ENCODE measurements around the gene DDIT3.

DDIT3 gene, protein sequence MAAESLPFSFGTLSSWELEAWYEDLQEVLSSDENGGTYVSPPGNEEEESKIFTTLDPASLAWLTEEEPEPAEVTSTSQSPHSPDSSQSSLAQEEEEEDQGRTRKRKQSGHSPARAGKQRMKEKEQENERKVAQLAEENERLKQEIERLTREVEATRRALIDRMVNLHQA

DNA sequence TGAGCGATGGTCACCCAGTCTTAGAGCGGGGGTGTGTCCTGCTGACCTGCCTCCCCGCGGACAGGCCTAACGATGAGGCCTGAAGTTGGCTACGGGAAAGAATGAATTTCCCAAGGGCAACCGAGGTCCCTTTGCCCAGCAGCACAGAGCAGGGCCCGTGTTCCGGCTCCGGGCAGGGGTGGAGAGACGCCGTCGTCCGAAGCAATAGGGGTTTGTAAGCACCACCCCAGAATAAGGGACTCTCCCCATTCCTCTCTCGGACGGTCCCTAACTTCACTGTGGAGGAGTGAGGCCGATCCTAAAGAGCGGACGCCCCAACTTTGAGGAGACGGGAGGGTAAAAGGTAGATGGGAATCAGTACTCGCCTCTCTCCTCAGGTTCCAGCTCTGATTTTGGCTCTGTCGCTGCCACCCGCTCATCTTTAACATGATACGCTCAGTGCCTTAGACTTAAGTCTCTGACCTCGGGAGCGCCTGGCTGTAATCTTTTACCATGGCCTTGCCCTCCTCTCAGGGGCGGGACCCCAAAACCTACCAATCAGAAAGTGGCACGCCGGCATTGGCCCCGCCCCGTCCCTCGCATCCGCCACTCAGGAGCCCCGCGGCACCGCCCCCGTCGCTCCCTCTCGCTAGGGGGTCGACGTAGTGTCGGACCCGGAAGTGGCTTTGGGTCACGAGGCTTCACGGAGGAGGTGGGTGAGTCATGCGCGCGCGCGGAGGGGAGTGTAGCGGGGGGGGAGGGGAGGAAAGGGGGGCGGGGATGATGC is at the start of gene DDIT3:
TSS of gene DDIT3 (minus strand) at position 462 of the 766 bp plus-strand sequence. CDS start 3,108 bp downstream, outside the sequence.
- peak; percentile 99 for DNase-seq

DNA sequence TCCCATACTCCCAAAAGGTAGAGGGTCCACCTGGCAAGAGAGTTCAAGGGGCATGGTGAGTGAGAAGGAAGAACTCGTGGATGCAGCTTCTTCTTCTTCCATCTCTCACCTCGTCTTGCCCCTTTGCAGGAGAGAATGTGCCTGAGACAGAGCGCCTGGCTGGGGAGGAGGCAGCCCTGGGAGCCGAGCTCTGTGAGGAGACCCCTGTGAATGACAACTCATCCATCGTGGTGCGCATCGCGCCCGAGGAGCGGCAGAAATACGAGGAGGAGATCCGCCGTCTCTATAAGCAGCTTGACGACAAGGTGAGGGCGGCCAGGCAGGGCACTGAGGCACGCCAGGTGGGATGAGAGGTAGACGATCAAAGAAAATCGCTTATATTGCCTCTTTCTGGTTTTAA is 49.5 kb upstream of the DDIT3 start:
- DNase-seq = no peak

DNA sequence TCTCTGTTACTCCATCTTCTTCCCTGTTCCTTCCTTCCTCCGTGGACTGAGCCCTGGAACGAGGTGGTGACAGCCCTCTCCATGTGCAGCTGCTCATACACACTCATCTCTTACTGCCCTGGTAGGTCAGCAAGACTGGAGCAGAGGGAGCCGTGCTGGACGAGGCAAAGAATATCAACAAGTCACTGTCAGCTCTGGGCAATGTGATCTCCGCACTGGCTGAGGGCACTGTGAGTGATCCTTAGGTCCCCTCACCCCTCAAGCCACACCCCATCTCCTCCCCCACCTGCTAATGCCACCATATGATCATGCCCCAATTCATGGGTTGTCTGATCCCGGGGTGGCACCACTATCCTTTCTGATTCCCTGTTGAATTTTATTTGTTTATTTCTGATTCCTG is 48.5 kb upstream of the DDIT3 start:
- DNase-seq = no peak

DNA sequence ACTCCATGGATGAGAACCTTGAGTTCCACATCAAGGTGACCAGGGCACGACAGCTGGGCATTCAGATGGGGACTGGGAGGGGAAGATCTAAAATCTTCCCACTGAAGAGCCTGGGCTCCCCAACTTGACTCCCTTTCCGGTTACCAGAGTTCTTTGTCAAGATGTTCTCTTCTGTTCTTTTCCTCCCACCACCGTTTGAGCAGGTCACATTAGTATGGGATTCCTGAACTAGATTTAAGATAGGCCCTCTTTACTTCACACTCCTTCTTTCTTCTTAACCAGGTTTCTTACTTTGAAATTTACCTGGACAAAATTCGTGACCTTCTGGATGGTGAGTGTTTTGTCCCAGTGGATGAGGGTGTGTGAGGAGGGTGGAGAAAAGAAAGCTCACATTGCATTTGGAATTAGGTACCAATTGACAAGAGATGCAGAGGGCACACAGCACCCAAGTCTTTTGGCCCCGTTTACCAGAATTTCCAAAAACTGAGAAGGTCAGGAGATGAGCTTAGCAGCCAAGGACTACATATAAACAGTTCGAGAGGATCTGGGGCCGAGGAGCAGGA is 43.9 kb upstream of the DDIT3 start:
- DNase-seq = no peak

DNA sequence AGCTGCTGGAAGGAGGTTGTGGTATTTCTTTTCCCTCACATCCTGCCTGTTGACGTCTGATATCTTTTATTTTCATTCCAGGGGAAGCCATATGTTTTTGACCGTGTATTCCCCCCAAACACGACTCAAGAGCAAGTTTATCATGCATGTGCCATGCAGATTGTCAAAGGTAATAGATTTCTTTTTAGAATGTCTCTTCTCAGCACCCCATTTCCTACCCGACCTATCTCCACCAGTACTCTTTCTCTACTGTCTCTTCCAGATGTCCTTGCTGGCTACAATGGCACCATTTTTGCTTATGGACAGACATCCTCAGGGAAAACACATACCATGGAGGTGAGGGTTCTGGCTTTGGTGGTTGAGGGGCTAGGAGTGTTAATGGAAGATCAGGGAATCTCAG is 43.0 kb upstream of the DDIT3 start:
- DNase-seq = no peak

DNA sequence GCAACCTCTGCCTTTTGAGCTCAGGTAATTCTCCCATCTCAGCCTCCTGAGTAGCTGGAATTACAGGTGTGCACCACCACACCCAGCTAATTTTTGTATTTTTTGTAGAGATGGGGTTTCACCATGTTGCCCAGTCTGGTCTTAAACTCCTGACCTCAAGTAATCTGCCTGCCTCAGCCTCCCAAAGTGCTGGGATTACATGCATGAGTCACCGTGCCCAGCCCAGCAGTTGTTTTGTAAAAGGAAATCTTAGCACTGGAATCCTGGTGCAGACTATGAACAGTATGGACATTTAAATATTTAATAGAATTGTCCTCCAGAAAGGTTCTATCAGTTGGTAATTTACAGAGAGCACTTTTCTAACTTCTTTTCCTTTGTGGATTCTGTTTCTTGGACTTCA is 40.8 kb upstream of the DDIT3 start:
- peak; percentile 13 for DNase-seq

DNA sequence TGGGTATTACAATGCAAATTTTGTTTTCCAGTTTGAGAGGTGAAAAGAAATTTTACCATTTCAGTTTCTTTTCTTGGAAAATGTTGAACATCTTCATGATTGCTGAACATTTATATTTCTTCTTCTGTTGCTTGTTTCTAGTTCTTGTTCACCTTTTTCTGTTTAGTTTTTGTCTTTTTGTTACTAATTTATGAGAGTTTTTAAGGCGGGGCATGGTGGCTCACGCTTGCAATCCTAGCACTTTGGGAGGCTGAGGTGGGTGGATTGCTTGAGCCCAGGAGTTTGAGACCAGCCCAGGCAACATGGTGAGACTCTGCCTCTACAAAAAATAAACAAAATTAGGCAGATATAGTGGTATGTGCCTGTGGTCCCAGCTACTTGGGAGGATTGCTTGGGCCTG is 40.2 kb upstream of the DDIT3 start:
- DNase-seq = no peak

DNA sequence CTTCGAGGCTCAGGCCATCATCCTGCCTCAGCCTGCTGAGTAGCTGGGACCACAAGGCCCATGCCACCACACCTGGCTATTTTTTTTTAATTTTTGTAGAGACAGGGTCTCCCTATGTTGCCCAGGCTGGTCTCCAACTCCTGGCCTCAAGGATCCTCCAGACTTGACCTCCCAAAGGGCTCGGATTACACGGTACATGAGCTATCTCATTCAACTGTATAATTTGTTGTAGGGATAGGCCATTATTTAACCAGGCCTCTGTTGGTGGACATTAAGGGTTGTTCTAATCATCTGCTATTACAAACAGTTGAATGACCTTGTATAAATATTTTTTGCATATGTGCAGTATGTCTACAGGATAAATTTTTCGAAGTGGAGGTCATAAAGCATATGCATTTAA is 38.5 kb upstream of the DDIT3 start:
- DNase-seq = no peak

DNA sequence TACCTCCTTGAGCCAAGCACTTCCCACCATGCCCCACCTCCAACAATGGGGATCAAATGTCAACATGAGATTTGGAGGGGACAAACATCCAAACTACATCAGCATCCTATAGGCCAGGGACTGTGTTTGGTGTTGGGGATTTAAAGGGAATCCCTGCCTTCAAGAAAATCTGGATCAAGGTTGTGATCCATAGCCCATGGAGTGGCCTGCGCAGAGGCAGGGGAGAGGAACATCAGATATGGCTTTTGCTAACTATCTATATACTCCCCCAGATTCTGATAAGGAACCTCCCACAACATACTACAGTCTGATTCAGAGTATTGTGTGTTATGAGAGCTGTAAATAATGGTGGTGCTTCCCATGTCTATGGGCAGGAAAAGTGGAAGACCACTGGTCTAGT is 34.6 kb upstream of the DDIT3 start:
- DNase-seq = no peak

DNA sequence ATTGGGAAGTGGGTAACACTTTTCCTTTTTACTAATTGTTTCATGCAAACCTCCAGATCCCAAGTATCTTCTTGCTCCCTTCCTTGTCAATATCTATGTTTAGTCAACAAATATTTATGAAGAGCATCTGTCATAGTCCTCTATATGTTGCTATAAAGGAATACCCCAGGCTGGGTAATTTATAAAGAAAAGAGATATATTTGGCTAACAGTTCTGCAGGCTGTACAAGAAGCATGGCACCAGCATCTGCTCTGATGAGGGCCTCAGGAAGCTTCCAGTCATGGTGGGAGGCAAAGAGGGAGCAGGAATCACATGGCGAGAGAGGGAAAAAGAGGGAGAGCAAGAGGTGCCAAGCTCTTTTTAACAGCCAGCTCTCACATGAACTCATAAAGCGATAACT is 34.1 kb upstream of the DDIT3 start:
- no peak for DNase-seq

DNA sequence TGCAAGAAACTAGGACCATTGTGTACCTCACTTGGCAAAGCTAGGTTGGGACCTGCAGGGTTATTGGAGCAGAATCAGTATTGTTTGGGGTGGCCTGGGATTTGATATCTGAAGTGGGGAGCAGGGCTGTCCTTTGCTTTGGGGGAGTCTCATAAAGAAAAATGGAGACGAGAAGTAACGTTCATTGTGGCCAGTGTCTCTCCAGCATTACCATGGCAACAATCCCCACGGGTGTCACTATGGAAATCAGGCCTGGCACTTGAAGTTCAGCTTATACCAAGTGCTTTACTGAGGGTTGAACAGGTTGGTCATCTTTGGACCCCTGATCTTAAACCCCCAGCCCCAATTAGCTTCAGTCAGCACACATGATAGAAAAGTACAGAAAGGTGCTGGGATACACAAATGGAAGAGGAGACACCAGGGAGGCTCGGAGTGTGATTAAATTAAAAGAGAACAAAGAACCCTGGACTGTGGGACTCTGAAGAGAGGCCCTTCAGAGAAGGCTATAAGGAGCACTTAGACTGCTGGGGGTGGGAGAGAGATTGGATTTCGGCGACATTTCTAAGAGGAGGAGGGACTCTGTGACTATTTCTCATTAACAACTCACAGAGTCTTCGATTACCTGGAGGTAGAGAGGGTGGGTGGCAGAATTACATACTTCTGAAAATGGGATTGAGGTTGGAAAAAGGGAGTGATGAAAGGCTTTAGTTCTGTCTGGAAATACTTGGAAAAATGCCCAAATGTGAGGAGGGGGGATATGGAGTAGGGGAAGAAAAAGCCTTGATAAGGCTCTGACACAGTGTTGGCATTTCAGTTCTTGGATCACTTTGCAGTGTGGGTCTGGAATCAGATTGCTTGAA is 33.3 kb upstream of the DDIT3 start:
- DNase-seq = no peak

DNA sequence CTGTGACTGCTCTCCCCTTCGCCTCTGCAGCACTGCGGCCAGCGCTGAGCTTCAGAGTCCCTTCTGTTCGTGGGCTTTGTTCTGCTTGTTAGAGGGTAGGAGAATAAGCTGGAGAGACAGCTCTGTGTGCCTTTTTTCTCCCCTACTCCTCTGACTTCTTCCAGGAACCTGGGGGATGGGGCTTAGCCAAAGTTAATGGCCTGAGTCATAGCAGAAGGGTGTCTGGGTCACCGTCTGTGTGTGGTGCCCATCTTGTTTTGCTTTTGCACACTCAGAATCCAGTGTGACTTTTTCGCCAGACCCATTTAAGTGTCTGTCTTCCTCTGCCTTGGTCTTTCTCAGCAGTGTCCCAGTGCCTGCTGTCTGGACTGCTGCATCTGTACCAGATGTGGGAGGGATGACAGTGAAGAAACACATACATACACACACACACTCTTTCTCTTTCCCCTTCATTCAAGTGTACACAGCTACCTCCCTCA is 32.6 kb upstream of the DDIT3 start:
- no peak for DNase-seq

DNA sequence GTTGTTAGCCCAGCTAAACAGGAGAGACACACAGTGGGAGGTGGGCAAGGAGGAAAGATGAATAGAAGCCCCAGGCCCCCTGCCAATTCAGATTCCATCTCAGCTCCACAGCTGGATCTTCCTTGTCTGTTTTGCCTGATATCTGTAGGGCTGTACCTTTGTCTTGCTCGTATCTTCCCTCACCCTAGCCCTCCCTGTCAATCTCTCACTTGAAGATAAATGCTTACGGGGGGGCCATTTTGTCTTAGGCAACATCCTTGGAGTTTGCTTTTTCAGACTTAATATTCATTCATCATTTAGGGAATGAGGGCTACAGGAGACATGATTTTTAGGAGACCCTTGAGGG is 32.0 kb upstream of the DDIT3 start:
- DNase-seq = no peak

DNA sequence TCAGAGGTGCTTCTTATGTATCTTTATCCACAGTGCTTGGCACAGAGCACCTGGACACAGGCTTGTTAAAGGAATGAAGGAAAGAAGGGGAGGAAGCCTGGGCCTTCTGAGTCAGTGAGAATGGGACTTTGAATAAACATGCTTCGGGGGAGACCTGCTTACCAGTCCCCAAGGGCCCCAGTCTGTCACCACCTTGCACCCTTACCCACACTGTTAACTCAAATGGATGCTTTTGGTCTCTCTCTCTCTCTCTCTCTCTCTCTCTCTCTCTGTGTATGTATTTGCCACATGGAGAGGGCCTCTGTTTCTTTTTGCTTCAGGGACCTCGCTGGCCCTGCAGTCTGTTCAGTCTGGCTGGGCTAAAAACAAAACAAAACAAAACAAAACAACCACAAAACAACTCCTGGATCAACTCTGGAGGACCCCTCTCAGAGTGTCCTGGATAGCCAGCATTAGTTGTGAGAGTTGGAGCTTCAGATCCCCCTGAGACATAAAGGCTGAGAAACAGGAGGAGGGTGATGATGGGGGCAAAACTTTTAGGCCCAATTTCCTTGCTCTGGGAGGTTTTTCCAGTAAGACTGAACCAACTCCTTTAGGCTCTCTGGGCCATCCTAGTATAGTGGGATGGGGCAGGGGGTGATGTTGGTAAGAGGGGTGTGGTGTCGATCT is 31.5 kb upstream of the DDIT3 start:
- DNase-seq = no peak

DNA sequence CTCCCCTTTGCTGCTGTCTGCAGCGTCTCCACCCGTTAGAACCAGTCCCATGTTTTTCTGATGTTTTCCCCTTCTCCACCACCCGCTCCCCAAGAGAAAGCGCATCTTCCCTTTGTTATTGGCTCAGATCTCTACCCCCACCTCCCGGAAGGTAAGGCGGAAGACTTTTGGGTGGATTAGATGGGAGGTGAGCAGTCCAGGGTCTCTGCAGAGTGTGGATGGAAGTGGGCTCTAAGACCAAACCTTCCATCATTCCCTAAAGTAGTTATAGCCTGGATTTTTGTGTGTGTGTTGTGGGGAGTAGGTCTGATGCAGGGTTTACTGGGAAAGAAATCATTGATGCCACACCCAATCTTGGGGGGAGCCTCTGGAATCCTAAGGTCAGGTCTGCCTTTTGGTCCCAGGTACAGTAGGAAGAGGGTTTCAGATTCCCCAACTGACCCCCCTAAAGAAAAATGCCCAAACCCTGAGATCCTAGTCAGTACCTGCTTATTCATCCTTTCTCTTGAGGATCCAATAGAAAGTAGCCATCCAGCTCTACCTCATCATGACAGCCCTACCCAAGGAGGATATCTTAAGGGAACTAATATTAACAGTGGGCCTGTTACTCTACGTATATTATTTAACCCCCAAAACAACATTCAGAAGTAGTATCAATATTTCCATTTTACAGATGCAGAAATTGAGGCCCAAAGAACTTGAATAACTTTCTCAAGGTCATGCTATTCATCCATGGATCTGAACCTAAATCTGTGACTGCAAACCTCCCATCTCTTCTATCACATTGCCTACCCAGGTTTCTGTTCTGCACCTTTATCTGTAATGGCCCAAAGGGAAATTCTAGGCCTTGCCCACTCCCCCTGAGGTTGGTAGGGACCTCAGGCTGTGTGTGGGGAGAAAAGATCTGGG is 30.6 kb upstream of the DDIT3 start:
- no peak for DNase-seq

DNA sequence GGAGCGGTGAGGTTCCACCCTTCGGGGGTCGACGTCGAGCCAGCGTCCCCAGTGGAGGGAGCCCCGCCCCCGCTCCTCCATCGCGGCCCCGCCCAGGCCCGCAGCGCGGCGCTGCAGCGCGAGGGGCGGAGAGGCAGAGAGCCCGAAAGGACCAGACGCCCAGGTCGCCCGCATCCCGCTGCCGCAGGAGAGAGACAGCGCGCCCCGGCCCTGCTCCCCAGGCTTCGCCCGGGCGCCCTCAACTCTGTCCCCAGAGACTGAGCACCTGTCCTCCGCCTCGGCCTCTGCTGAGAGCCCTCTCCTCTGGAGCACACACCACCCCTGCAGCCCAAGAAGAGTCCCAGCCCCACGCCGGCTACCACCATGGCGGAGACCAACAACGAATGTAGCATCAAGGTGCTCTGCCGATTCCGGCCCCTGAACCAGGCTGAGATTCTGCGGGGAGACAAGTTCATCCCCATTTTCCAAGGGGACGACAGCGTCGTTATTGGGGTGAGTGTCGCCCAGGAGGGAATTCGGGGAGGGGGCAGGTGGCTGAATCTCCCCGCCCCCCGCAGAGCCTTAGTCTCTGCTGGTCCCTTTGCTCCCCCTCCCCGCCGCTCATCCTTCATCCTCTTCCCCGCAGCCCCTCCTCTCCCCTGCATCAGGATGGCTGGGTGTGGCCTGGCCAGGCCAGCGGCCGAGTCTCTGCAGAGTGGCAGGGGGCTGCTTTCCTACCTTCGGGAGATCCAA is 29.8 kb upstream of the DDIT3 start, which contains the start of gene KIF5A:
TSS of gene KIF5A (plus strand) at position 136 of the 732 bp plus-strand sequence. CDS start at position 364, 228 bp downstream.
- no peak for DNase-seq

DNA sequence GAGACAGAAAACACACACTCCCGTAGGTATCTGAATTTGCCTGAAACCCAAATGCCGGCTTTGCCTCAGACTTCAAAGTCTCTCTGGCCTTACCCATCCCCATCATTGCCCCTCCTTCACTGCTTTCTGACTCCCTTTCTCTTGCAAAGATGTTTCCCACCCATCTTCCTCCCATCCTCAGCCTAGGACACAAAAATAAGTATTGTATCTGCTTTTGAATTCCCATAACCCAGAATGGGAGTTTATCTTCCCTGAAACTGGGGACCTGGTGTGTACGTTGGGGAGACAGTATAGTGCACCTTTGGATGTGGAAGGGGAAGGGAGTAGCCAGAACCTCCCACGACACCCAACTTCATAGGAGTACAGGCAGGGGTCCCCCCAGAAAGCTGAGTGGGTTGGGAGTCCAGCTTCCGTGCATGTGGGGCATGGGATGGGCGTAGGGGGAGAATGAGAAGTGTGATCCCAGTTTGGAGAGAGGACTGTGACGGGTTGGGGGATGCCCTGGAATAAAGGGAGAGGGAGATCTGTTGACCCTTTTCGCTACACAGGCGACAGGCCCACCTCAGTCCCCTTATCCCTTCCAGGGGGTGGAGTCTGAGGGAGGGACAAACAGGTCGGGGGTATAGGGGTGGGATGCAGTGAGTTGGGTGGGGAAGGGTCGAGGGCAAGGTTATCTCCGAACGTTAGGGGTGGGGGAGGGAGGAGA is 29.0 kb upstream of the DDIT3 start:
- DNase-seq = no peak

DNA sequence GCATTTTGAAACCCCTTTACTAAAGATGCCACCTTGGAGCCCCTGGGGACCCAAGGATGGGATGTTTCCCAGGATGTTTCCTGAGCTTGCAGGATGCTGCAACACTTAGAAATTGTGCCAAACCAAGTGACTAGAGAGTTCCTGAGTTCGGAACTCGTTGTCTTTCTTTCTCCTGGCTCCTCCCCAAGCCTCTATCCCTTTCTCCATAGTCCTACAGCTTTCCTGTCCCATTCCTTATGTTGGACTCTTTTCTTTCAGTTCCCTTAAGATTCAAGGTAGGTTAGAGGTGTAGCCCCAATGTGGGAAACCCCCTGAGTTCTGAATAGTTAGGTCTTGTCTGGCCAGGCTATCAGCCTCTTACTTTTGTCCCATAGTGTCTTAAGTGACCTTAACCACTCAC is 28.2 kb upstream of the DDIT3 start:
- no peak for DNase-seq

DNA sequence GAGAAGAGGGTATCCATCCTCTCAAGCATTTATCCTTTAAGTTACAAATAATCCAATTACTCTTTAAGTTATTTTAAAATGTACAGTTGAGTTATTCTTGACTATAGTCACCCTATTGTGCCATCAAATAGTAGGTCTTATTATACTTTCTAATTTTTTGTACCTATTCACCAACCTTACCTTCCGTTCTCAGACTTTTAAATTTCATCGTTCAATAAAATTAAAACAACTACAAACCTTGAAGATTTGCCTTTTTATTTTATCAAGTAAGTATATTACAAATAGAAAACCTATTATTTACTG is 27.6 kb upstream of the DDIT3 start:
- DNase-seq = no peak

DNA sequence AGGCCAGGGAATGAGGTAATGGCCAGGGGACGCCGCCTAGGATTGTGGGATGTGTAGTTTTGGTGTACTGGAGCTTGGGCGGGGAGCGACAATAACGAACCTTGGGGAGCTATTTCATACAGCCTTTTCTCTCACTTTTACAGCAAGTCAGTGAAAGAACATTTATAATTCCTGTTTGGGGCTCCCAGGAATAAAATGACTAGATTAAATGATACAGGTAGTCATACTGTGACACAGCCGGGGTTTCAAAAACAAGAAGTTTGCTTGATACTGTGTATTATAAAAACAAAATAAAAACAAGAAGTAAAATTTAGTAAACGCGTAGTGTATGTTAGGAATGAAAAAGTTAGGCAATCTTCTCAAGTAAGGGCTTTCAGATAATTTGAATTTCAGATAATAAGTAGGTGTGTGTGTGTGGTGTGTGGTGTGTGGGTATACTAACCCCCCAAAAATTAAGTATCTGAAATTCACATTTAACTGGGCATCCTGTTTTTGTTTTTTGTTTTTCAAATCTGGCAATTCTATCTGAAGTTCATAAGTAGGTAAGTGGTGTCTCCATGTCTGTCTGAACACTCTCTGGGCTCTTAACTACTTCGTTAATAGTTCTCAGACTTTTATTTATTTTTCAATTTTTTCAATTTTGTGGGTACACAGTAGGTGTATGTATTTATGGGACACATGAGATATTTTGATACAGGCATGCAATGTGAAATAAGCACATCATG is 27.1 kb upstream of the DDIT3 start:
- no peak for DNase-seq
